WTC11 (cell line): Measurements from ENCODE around the gene LOC128125822.

Experiments used
- ATAC-seq: fragments of 200-7000 bp; cut with Tn5 transposase; 2 replicates; pipeline ENCODE4 v1.10.0; 2021; ENCODE audit warnings: mild to moderate bottlenecking, moderate library complexity
- CTCF ChIA-PET: fragments of 300-600 bp; sonication (Branson Sonifier 250); formaldehyde crosslinking; loops from one replicate; lab custom pipeline; 2021; ENCODE audit warnings: antibody characterized with exemption; lab: Charles Lee
- POLR2A ChIA-PET: fragments of 350-600 bp; sonication (Branson Sonifier 250); formaldehyde crosslinking; loops from one replicate; lab custom pipeline; 2021; ENCODE audit warnings: antibody characterized with exemption; lab: Charles Lee
- DNase-seq: peaks from one replicate; pipeline ENCODE4 v3.0.0; 2021; ENCODE audit warnings: low spot score
- H3K27ac Mint-ChIP-seq: 2 replicates; pipeline ENCODE4 v1.8.0; 2021; ENCODE audit warnings: mixed read lengths
- H3K27me3 Mint-ChIP-seq: 2 replicates; pipeline ENCODE4 v1.8.0; 2021; ENCODE audit warnings: low read depth, mild to moderate bottlenecking, moderate library complexity, mixed read lengths
- H3K36me3 Mint-ChIP-seq: 2 replicates; pipeline ENCODE4 v1.8.0; 2021; ENCODE audit warnings: mixed read lengths
- H3K4me1 Mint-ChIP-seq: 2 replicates; pipeline ENCODE4 v1.8.0; 2022; ENCODE audit warnings: mixed read lengths
- H3K4me3 Mint-ChIP-seq: 2 replicates; pipeline ENCODE4 v1.8.0; 2021; ENCODE audit warnings: mild to moderate bottlenecking, moderate library complexity, mixed read lengths
- H3K9me3 Mint-ChIP-seq: 2 replicates; pipeline ENCODE4 v1.8.0; 2021; ENCODE audit warnings: mixed read lengths
- CREM ChIP-seq: sonication (generic); formaldehyde crosslinking; IDR thresholded peaks from 2 replicates; pipeline ENCODE4 v1.8.1; 2022; ENCODE audit warnings: mild to moderate bottlenecking, missing genetic modification reagents, moderate library complexity
- CTCF ChIP-seq: fragments of 200-600 bp; IDR thresholded peaks from 2 replicates; pipeline ENCODE4 v1.8.0; 2022; ENCODE audit warnings: antibody characterized with exemption
- E2F5 ChIP-seq: sonication (generic); formaldehyde crosslinking; IDR thresholded peaks from 2 replicates; pipeline ENCODE4 v1.8.1; 2022; ENCODE audit warnings: mild to moderate bottlenecking, moderate library complexity, missing genetic modification reagents
- ELF4 ChIP-seq: sonication (generic); formaldehyde crosslinking; IDR thresholded peaks from 2 replicates; pipeline ENCODE4 v1.8.1; 2022; ENCODE audit warnings: low read depth, mild to moderate bottlenecking, moderate library complexity, missing genetic modification reagents
- ESRRA ChIP-seq: sonication (generic); formaldehyde crosslinking; IDR thresholded peaks from 2 replicates; pipeline ENCODE4 v1.8.1; 2022; ENCODE audit warnings: mild to moderate bottlenecking, missing genetic modification reagents, borderline replicate concordance
- FOXJ3 ChIP-seq: sonication (generic); formaldehyde crosslinking; IDR thresholded peaks from 2 replicates; pipeline ENCODE4 v1.9.0; 2021; ENCODE audit warnings: missing genetic modification reagents, mild to moderate bottlenecking, borderline replicate concordance
- MYBL2 ChIP-seq: sonication (generic); formaldehyde crosslinking; IDR thresholded peaks from 2 replicates; pipeline ENCODE4 v1.8.1; 2023; ENCODE audit warnings: mild to moderate bottlenecking, moderate library complexity, missing genetic modification reagents
- NFYB ChIP-seq: sonication (generic); formaldehyde crosslinking; conservative IDR thresholded peaks from 2 replicates; pipeline ENCODE4 v1.8.0; 2022; ENCODE audit warnings: low read depth, missing genetic modification reagents
- PRDM15 ChIP-seq: sonication (generic); formaldehyde crosslinking; IDR thresholded peaks from 2 replicates; pipeline ENCODE4 v1.8.0; 2022; ENCODE audit warnings: missing genetic modification reagents
- PRRX2 ChIP-seq: fragments of 250-450 bp; sonication (Bioruptor Pico); IDR thresholded peaks from 2 replicates; pipeline ENCODE4 v1.8.0; 2021; ENCODE audit warnings: mild to moderate bottlenecking
- TEAD1 ChIP-seq: sonication (generic); formaldehyde crosslinking; IDR thresholded peaks from 2 replicates; pipeline ENCODE4 v1.8.0; 2022; ENCODE audit warnings: mild to moderate bottlenecking, missing genetic modification reagents
- ZBTB21 ChIP-seq: sonication (generic); formaldehyde crosslinking; IDR thresholded peaks from 2 replicates; pipeline ENCODE4 v1.8.1; 2023; ENCODE audit warnings: mild to moderate bottlenecking, missing genetic modification reagents, borderline replicate concordance
- ZNF121 ChIP-seq: sonication (generic); formaldehyde crosslinking; IDR thresholded peaks from 2 replicates; pipeline ENCODE4 v1.8.0; 2023; ENCODE audit warnings: missing genetic modification reagents
- ZNF396 ChIP-seq: fragments of 250-450 bp; sonication (Bioruptor Pico); IDR thresholded peaks from 2 replicates; pipeline ENCODE4 v1.8.0; 2021; ENCODE audit warnings: mild to moderate bottlenecking, moderate library complexity, borderline replicate concordance
- ZNF425 ChIP-seq: fragments of 250-450 bp; sonication (Bioruptor Pico); conservative IDR thresholded peaks from 2 replicates; pipeline ENCODE4 v1.9.0; 2021; ENCODE audit warnings: mild to moderate bottlenecking
- TF ChIP-seq, protein P1 (sequence below): sonication (generic); formaldehyde crosslinking; IDR thresholded peaks from 2 replicates; pipeline ENCODE4 v1.8.1; 2022; ENCODE audit warnings: low read depth, missing genetic modification reagents, borderline replicate concordance
- TF ChIP-seq, protein P2 (sequence below): sonication (generic); formaldehyde crosslinking; IDR thresholded peaks from 2 replicates; pipeline ENCODE4 v1.8.0; 2022; ENCODE audit warnings: mild to moderate bottlenecking, missing genetic modification reagents
- TF ChIP-seq, protein P3 (sequence below): fragments of 250-450 bp; sonication (Bioruptor Pico); IDR thresholded peaks from 2 replicates; pipeline ENCODE4 v2.1.2; 2022; ENCODE audit warnings: mild to moderate bottlenecking, moderate library complexity
- TF ChIP-seq, protein P4 (sequence below): fragments of 250-450 bp; sonication (Bioruptor Pico); IDR thresholded peaks from 2 replicates; pipeline ENCODE4 v1.8.0; 2021; ENCODE audit warnings: mild to moderate bottlenecking

LOC128125822 gene

GRCh38 chr6:63554782-63555181, 17.5 kb upstream of the LOC128125822 start:
- ChIA-PET CTCF (no interaction called here), POLR2A (no interaction called here)
- Mint-ChIP-seq H3K4me3 (no peak overlapping the region), H3K27me3 (peaks cover 4% of the 10 kb centered on the region), H3K4me1 (peaks cover 4% of the 10 kb centered on the region), H3K36me3 (no peaks in the 10 kb centered on the region), H3K27ac (no peak overlapping the region), H3K9me3 (peaks cover 13% of the 10 kb centered on the region; the same call in 1 of the 2 replicates)
- ATAC-seq (no peak), DNase-seq (no peak)
- TF ChIP-seq TEAD1 = no peak
- no peak for TF ChIP-seq FOXJ3 (CRISPR knock-in tag)
- no peak for TF ChIP-seq PRDM15 (CRISPR knock-in tag)
- TF ChIP-seq, protein P1, sequence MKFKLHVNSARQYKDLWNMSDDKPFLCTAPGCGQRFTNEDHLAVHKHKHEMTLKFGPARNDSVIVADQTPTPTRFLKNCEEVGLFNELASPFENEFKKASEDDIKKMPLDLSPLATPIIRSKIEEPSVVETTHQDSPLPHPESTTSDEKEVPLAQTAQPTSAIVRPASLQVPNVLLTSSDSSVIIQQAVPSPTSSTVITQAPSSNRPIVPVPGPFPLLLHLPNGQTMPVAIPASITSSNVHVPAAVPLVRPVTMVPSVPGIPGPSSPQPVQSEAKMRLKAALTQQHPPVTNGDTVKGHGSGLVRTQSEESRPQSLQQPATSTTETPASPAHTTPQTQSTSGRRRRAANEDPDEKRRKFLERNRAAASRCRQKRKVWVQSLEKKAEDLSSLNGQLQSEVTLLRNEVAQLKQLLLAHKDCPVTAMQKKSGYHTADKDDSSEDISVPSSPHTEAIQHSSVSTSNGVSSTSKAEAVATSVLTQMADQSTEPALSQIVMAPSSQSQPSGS (CRISPR knock-in tag) = no peak
- TF ChIP-seq ESRRA = no peak
- no peak for TF ChIP-seq MYBL2 (CRISPR knock-in tag)
- TF ChIP-seq ZNF425 (CRISPR knock-in tag) = no peak
- TF ChIP-seq, protein P2, sequence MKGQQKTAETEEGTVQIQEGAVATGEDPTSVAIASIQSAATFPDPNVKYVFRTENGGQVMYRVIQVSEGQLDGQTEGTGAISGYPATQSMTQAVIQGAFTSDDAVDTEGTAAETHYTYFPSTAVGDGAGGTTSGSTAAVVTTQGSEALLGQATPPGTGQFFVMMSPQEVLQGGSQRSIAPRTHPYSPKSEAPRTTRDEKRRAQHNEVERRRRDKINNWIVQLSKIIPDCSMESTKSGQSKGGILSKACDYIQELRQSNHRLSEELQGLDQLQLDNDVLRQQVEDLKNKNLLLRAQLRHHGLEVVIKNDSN (CRISPR knock-in tag) = no peak
- no peak for TF ChIP-seq CREM (CRISPR knock-in tag)
- no peak for TF ChIP-seq NFYB (CRISPR knock-in tag)
- TF ChIP-seq ZBTB21 = no peak
- no peak for TF ChIP-seq ZNF121 (CRISPR knock-in tag)
- no peak for TF ChIP-seq E2F5 (CRISPR knock-in tag)
- no peak for TF ChIP-seq PRRX2 (CRISPR knock-in tag)
- TF ChIP-seq, protein P3, sequence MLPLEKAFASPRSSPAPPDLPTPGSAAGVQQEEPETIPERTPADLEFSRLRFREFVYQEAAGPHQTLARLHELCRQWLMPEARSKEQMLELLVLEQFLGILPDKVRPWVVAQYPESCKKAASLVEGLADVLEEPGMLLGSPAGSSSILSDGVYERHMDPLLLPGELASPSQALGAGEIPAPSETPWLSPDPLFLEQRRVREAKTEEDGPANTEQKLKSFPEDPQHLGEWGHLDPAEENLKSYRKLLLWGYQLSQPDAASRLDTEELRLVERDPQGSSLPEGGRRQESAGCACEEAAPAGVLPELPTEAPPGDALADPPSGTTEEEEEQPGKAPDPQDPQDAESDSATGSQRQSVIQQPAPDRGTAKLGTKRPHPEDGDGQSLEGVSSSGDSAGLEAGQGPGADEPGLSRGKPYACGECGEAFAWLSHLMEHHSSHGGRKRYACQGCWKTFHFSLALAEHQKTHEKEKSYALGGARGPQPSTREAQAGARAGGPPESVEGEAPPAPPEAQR (CRISPR knock-in tag) = no peak
- no peak for TF ChIP-seq ELF4
- no peak for TF ChIP-seq CTCF
- no peak for TF ChIP-seq ZNF396 (CRISPR knock-in tag)
- TF ChIP-seq, protein P4, sequence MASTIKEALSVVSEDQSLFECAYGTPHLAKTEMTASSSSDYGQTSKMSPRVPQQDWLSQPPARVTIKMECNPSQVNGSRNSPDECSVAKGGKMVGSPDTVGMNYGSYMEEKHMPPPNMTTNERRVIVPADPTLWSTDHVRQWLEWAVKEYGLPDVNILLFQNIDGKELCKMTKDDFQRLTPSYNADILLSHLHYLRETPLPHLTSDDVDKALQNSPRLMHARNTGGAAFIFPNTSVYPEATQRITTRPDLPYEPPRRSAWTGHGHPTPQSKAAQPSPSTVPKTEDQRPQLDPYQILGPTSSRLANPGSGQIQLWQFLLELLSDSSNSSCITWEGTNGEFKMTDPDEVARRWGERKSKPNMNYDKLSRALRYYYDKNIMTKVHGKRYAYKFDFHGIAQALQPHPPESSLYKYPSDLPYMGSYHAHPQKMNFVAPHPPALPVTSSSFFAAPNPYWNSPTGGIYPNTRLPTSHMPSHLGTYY (CRISPR knock-in tag) = no peak
- TF ChIP-seq, all 79 proteins: peak for 0
